HCT116 (cell line): Measurements from ENCODE around the gene SPG7. TPM values are rescaled to one million over a fixed set of nuclear protein-coding genes. Genes with fewer than 3 reads are reported as not detected.

Source experiments
- ATAC-seq: fragments of 200-7000 bp; cut with Tn5 transposase; 2 replicates; pipeline ENCODE4 v1.9.1; 2020; ENCODE audit warnings: mild to moderate bottlenecking, moderate library complexity
- BruUV-seq: library from RNA; stranded (reverse); fragments of 400-500 nt; replicated peaks from 2 replicates; lab custom pipeline; 2021; lab: Mats Ljungman, UMichigan
- CTCF ChIA-PET: fragments of 300-600 bp; sonication (Branson Sonifier 250); formaldehyde crosslinking; loops from one replicate; lab custom pipeline; 2021; ENCODE audit warnings: antibody characterized with exemption; lab: Charles Lee
- POLR2A ChIA-PET: fragments of 300-600, 350-600 bp; sonication (Branson Sonifier 250); formaldehyde crosslinking; loops from one replicate; lab custom pipeline; 2021; ENCODE audit warnings: antibody characterized with exemption; lab: Charles Lee
- RAD21 ChIA-PET, 2 experiments: fragments of 300-600 bp; sonication (Branson Sonifier 250); formaldehyde crosslinking; loops; one replicate each; lab custom pipeline; 2023; ENCODE audit warnings: low total read pairs in 2 of 2; ENCODE audit not compliant: uncharacterized antibody in 2 of 2, unreplicated experiment in 2 of 2, low non-redundant PET in 1 of 2; lab: Charles Lee
- DNase-seq: peaks from one replicate; pipeline ENCODE4 v3.0.0-alpha.2; 2010; ENCODE audit warnings: low read depth, low spot score
- H2AFZ ChIP-seq: fragments of 200-600 bp; shearing (Covaris generic), sonication (generic); 2 replicates; pipeline ENCODE4 v1.6.1; 2017; ENCODE audit warnings: low read depth, mixed run types, mixed read lengths, antibody characterized with exemption, low read length; ENCODE audit not compliant: poor library complexity, severe bottlenecking
- H3K27ac ChIP-seq: 2 replicates; pipeline ENCODE4 v1.5.1; 2012; ENCODE audit warnings: low read depth, low read length
- H3K27me3 ChIP-seq: fragments of 200-600 bp; sonication (generic); 2 replicates; pipeline ENCODE4 v1.6.1; 2016; ENCODE audit warnings: mixed run types, low read length, mixed read lengths; ENCODE audit not compliant: insufficient read depth
- H3K36me3 ChIP-seq, 2 experiments: fragments of 200-500 bp in 1 of 2; fragments of 200-600 bp in 1 of 2; sonication (Bioruptor generic) in 1 of 2; sonication (generic) in 1 of 2; 2 replicates each; pipeline versions ENCODE4 v1.5.1 to v1.6.1; 2014 to 2016; ENCODE audit warnings: low read length in 2 of 2, inconsistent platforms in 1 of 2, mixed read lengths in 1 of 2, mixed run types in 1 of 2; ENCODE audit not compliant: insufficient read depth in 2 of 2, control insufficient read depth in 1 of 2
- H3K4me1 ChIP-seq, 2 experiments: fragments of 200-600 bp in 1 of 2; sonication (generic) in 1 of 2; 2 replicates each; pipeline versions ENCODE4 v1.5.1 to v1.6.1; 2012 to 2017; ENCODE audit warnings: low read length in 2 of 2, inconsistent platforms in 1 of 2, mild to moderate bottlenecking in 1 of 2, mixed read lengths in 1 of 2, mixed run types in 1 of 2, moderate library complexity in 1 of 2; ENCODE audit not compliant: insufficient read depth in 2 of 2, control insufficient read depth in 1 of 2
- H3K4me2 ChIP-seq: fragments of 200-600 bp; sonication (generic); 2 replicates; pipeline ENCODE4 v1.6.1; 2017; ENCODE audit warnings: mixed run types, low read length, mixed read lengths
- H3K4me3 ChIP-seq, 2 experiments: fragments of 200-600 bp in 1 of 2; sonication (generic) in 1 of 2; replicated peaks in 1 of 2; 2 replicates each; pipeline ENCODE4 v1.5.1; 2011 to 2016; ENCODE audit warnings: low read length in 2 of 2, control low read depth in 1 of 2, low read depth in 1 of 2, mild to moderate bottlenecking in 1 of 2, mixed read lengths in 1 of 2, mixed run types in 1 of 2
- H3K79me2 ChIP-seq: fragments of 200-600 bp; sonication (generic); 2 replicates; pipeline ENCODE4 v1.6.1; 2017; ENCODE audit warnings: mild to moderate bottlenecking, mixed run types, low read length, moderate library complexity, mixed read lengths; ENCODE audit not compliant: insufficient read depth
- H3K9ac ChIP-seq: fragments of 200-600 bp; sonication (generic); 2 replicates; pipeline ENCODE4 v1.6.1; 2016; ENCODE audit warnings: low read length, mixed read lengths
- H3K9me2 ChIP-seq: fragments of 200-600 bp; sonication (generic), shearing (Covaris generic); 2 replicates; pipeline ENCODE4 v1.6.1; 2017; ENCODE audit warnings: mixed run types, mild to moderate bottlenecking, moderate library complexity; ENCODE audit not compliant: insufficient read depth
- H3K9me3 ChIP-seq, 2 experiments: fragments of 200-500 bp in 1 of 2; fragments of 200-600 bp in 1 of 2; sonication (Bioruptor generic) in 1 of 2; sonication (generic) in 1 of 2; 2 replicates each; pipeline ENCODE4 v1.6.1; 2014 to 2017; ENCODE audit warnings: low read length in 2 of 2, mixed read lengths in 2 of 2, inconsistent platforms in 1 of 2, low read depth in 1 of 2, mild to moderate bottlenecking in 1 of 2, mixed run types in 1 of 2, moderate library complexity in 1 of 2; ENCODE audit not compliant: control insufficient read depth in 1 of 2, insufficient read depth in 1 of 2
- H4K20me1 ChIP-seq: fragments of 200-600 bp; sonication (generic), shearing (Covaris generic); 2 replicates; pipeline ENCODE4 v1.6.1; 2017; ENCODE audit warnings: mixed run types, mild to moderate bottlenecking, moderate library complexity; ENCODE audit not compliant: insufficient read depth
- ATF3 ChIP-seq: IDR thresholded peaks from 2 replicates; pipeline ENCODE4 v1.6.1; 2012
- CTCF ChIP-seq, 3 experiments: fragments of 200-600 bp in 1 of 3; sonication (generic) in 1 of 3; IDR thresholded peaks in 2 of 3; conservative IDR thresholded peaks in 1 of 3; 2 replicates each; pipeline ENCODE4 v1.5.1; 2012 to 2017; ENCODE audit warnings: low read depth in 2 of 3, low read length in 2 of 3, antibody characterized with exemption in 1 of 3, borderline replicate concordance in 1 of 3, control low read depth in 1 of 3, mild to moderate bottlenecking in 1 of 3, mixed read lengths in 1 of 3, mixed run types in 1 of 3, moderate library complexity in 1 of 3; ENCODE audit not compliant: insufficient read depth in 1 of 3
- EGR1 ChIP-seq: IDR thresholded peaks from 2 replicates; pipeline ENCODE4 v1.6.1; 2012; ENCODE audit warnings: low read depth
- POLR2AphosphoS5 ChIP-seq: IDR thresholded peaks from 2 replicates; pipeline ENCODE4 v1.6.1; 2011; ENCODE audit warnings: mild to moderate bottlenecking, low read depth, low read length, moderate library complexity
- YY1 ChIP-seq: IDR thresholded peaks from 2 replicates; pipeline ENCODE4 v1.6.1; 2011; ENCODE audit warnings: low read length, low read depth, moderate library complexity, mild to moderate bottlenecking; ENCODE audit not compliant: insufficient replicate concordance; ENCODE audit errors: extremely low read depth
- ZBTB33 ChIP-seq: IDR thresholded peaks from 2 replicates; pipeline ENCODE4 v1.6.1; 2011; ENCODE audit warnings: mild to moderate bottlenecking, low read length, moderate library complexity; ENCODE audit not compliant: insufficient replicate concordance; ENCODE audit errors: extremely low read depth
- ZFX ChIP-seq: fragments of 450-650 bp; IDR thresholded peaks from 2 replicates; pipeline ENCODE4 v1.6.1; 2017
- intact Hi-C: fragments of 100-400 bp; cut with micrococcal nuclease; formaldehyde crosslinking; loops from 2 replicates; pipeline ENCODE4 v1.10.0; 2022
- total RNA-seq: library from RNA; stranded (reverse); gene quantifications from one replicate; pipeline ENCODE4 v1.2.1, GENCODE V29; 2021; ENCODE audit not compliant: unreplicated experiment

The SPG7 gene
- total RNA-seq, 1 experiment from 2014 or later, result 116 TPM

- H3K27ac ChIP-seq, result peak overlapping the region; percentile 96
- peaks cover 50% of the 10 kb centered on the region for H3K79me2 ChIP-seq
- DNase-seq (no peak), ATAC-seq (no peak)
- H3K9me3 ChIP-seq, result no peaks in the 10 kb centered on the region
- POLR2A ChIA-PET, result interaction anchor here (0.9 kb wide), 1 partner anchor 139 kb away, joined by 3 read pairs; no protein-coding TSS in a partner anchor
- H3K9me2 ChIP-seq, result no peaks in the 10 kb centered on the region
- H3K4me3 ChIP-seq, result peak overlapping the region; percentile 83 to 89
- H2AFZ ChIP-seq, result no peak overlapping the region
- BruUV-seq, result no TSS peak
- H3K4me1 ChIP-seq, result peaks cover 54 to 75% of the 10 kb centered on the region in 2 experiments
- H3K27me3 ChIP-seq, result no peaks in the 10 kb centered on the region
- H4K20me1 ChIP-seq, result peaks cover 42% of the 10 kb centered on the region; the same call in 1 of the 2 replicates
- H3K9ac ChIP-seq, result peak overlapping the region; percentile 96
- no peak for TF ChIP-seq EGR1
- TF ChIP-seq ZFX, result peak; percentile 64; the same call in 1 of the 2 replicates
- no peak for TF ChIP-seq ZBTB33
- TF ChIP-seq CTCF (IDR thresholded peaks at IDR 0.05 in 2 of 3, conservative IDR thresholded peaks at IDR 0.05 in 1 of 3; ENCODE audit: borderline replicate concordance in 1 of 3, insufficient read depth in 1 of 3, low read depth in 2 of 3, low read length in 2 of 3), result no peak; a peak in 1 of 6 replicates
- TF ChIP-seq YY1, result no peak
- no peak for TF ChIP-seq POLR2AphosphoS5
- no peak for TF ChIP-seq ATF3
- intact Hi-C loops, result loop anchor here (10.0 kb wide), 1 partner anchor 747 kb away; the partner anchor contains the start of gene APRT
- RAD21 ChIA-PET, result no interaction called here
- peak overlapping the region; percentile 84 for H3K4me2 ChIP-seq
- peaks cover 23 to 34% of the 10 kb centered on the region in 2 experiments for H3K36me3 ChIP-seq
- CTCF ChIA-PET, result no interaction called here
Measured at GRCh38 chr16:89561142-89561883, 53.1 kb downstream of the SPG7 start.
